Memory B cell (primary cell): Measurements from ENCODE around the gene TUBB3.
A peak's percentile ranks its signal among the peaks of the same experiment; 100 is the strongest.

Source experiments
- ATAC-seq: fragments of 150-1000 bp; cut with Tn5 transposase; 2 replicates; pipeline ENCODE4 v1.10.0; 2021; ENCODE audit warnings: low read depth, mild to moderate bottlenecking, moderate library complexity
- DNase-seq, 2 donors: peaks; one replicate each; pipeline ENCODE4 v3.0.0; 2022; ENCODE audit warnings: low spot score in 2 of 2
- H3K27ac Mint-ChIP-seq: one replicate; pipeline ENCODE4 v1.8.0; 2022; ENCODE audit warnings: mild to moderate bottlenecking, moderate library complexity, mixed read lengths
- H3K27me3 Mint-ChIP-seq: one replicate; pipeline ENCODE4 v1.8.0; 2022; ENCODE audit warnings: mixed read lengths
- H3K36me3 Mint-ChIP-seq: one replicate; pipeline ENCODE4 v1.8.0; 2022; ENCODE audit warnings: mild to moderate bottlenecking, mixed read lengths
- H3K4me1 Mint-ChIP-seq: one replicate; pipeline ENCODE4 v1.8.0; 2022; ENCODE audit warnings: mixed read lengths
- H3K4me3 Mint-ChIP-seq: one replicate; pipeline ENCODE4 v1.8.0; 2022; ENCODE audit warnings: mild to moderate bottlenecking, moderate library complexity, mixed read lengths
- H3K9me3 Mint-ChIP-seq: one replicate; pipeline ENCODE4 v1.8.0; 2022; ENCODE audit warnings: mixed read lengths

TUBB3 gene

GRCh38 chr16:89893642-89894548 lies 29.2 kb upstream of the TUBB3 start:
- H3K9me3 Mint-ChIP-seq: no peaks in the 10 kb centered on the region
- H3K27me3 Mint-ChIP-seq: no peaks in the 10 kb centered on the region
- H3K27ac Mint-ChIP-seq: no peak overlapping the region
- ATAC-seq (no peak), DNase-seq (no peak)
- no peak overlapping the region for H3K4me3 Mint-ChIP-seq
- H3K36me3 Mint-ChIP-seq: peaks cover 13% of the 10 kb centered on the region
- H3K4me1 Mint-ChIP-seq: no peaks in the 10 kb centered on the region

GRCh38 chr16:89895482-89896250 lies 27.5 kb upstream of the TUBB3 start:
- no peak for ATAC-seq
- no peaks in the 10 kb centered on the region for H3K27me3 Mint-ChIP-seq
- peaks cover 11% of the 10 kb centered on the region for H3K36me3 Mint-ChIP-seq
- no peaks in the 10 kb centered on the region for H3K4me1 Mint-ChIP-seq
- H3K9me3 Mint-ChIP-seq: no peaks in the 10 kb centered on the region
- H3K27ac Mint-ChIP-seq: no peak overlapping the region
- no peak for DNase-seq
- no peak overlapping the region for H3K4me3 Mint-ChIP-seq

GRCh38 chr16:89897204-89897603 lies 25.9 kb upstream of the TUBB3 start:
- ATAC-seq (no peak), DNase-seq (no peak)
- Mint-ChIP-seq H3K36me3 (peaks cover 6% of the 10 kb centered on the region), H3K27ac (no peak overlapping the region), H3K4me3 (no peak overlapping the region), H3K9me3 (no peaks in the 10 kb centered on the region), H3K27me3 (no peaks in the 10 kb centered on the region), H3K4me1 (no peaks in the 10 kb centered on the region)

GRCh38 chr16:89898201-89898967 lies 24.8 kb upstream of the TUBB3 start:
- peaks cover 6% of the 10 kb centered on the region for H3K36me3 Mint-ChIP-seq

GRCh38 chr16:89899879-89900481 lies 23.2 kb upstream of the TUBB3 start:
- H3K4me1 Mint-ChIP-seq: no peaks in the 10 kb centered on the region
- ATAC-seq (no peak), DNase-seq (no peak)
- H3K27ac Mint-ChIP-seq: no peak overlapping the region
- H3K27me3 Mint-ChIP-seq: no peaks in the 10 kb centered on the region
- no peak overlapping the region for H3K4me3 Mint-ChIP-seq
- peaks cover 6% of the 10 kb centered on the region for H3K36me3 Mint-ChIP-seq
- no peaks in the 10 kb centered on the region for H3K9me3 Mint-ChIP-seq

More at GRCh38 chr16:89898201-89898967, 24.8 kb upstream of the TUBB3 start:
- no peak overlapping the region for H3K4me3 Mint-ChIP-seq
- H3K4me1 Mint-ChIP-seq: no peaks in the 10 kb centered on the region
- H3K27me3 Mint-ChIP-seq: no peaks in the 10 kb centered on the region
- ATAC-seq: no peak
- H3K27ac Mint-ChIP-seq: peak overlapping the region; percentile 83
- DNase-seq: no peak
- no peaks in the 10 kb centered on the region for H3K9me3 Mint-ChIP-seq

GRCh38 chr16:89900885-89901284 lies 22.3 kb upstream of the TUBB3 start:
- DNase-seq (no peak), ATAC-seq (no peak)
- peaks cover 8% of the 10 kb centered on the region for H3K36me3 Mint-ChIP-seq
- H3K4me1 Mint-ChIP-seq: no peaks in the 10 kb centered on the region
- H3K4me3 Mint-ChIP-seq: no peak overlapping the region
- H3K27ac Mint-ChIP-seq: no peak overlapping the region
- no peaks in the 10 kb centered on the region for H3K27me3 Mint-ChIP-seq
- H3K9me3 Mint-ChIP-seq: no peaks in the 10 kb centered on the region

- Mint-ChIP-seq H3K9me3 (no peaks in the 10 kb centered on the region), H3K27ac (no peak overlapping the region), H3K27me3 (no peaks in the 10 kb centered on the region), H3K4me3 (no peak overlapping the region), H3K36me3 (peaks cover 9% of the 10 kb centered on the region), H3K4me1 (no peaks in the 10 kb centered on the region)
- ATAC-seq (no peak), DNase-seq (no peak)
Observed at GRCh38 chr16:89902980-89903379, 20.2 kb upstream of the TUBB3 start.

GRCh38 chr16:89903908-89904515 lies 19.1 kb upstream of the TUBB3 start:
- no peaks in the 10 kb centered on the region for H3K27me3 Mint-ChIP-seq
- H3K27ac Mint-ChIP-seq: no peak overlapping the region
- H3K36me3 Mint-ChIP-seq: peaks cover 8% of the 10 kb centered on the region
- peaks cover 3% of the 10 kb centered on the region for H3K4me1 Mint-ChIP-seq
- DNase-seq: no peak
- H3K4me3 Mint-ChIP-seq: no peak overlapping the region
- ATAC-seq: no peak
- H3K9me3 Mint-ChIP-seq: no peaks in the 10 kb centered on the region

GRCh38 chr16:89904606-89905510 lies 18.3 kb upstream of the TUBB3 start:
- DNase-seq (no peak), ATAC-seq (no peak)
- Mint-ChIP-seq H3K27me3 (no peaks in the 10 kb centered on the region), H3K9me3 (no peaks in the 10 kb centered on the region), H3K4me3 (no peak overlapping the region), H3K4me1 (peaks cover 3% of the 10 kb centered on the region), H3K27ac (no peak overlapping the region), H3K36me3 (peaks cover 9% of the 10 kb centered on the region)

GRCh38 chr16:89905511-89906139 lies 17.5 kb upstream of the TUBB3 start:
- Mint-ChIP-seq H3K27me3 (no peaks in the 10 kb centered on the region), H3K9me3 (no peaks in the 10 kb centered on the region), H3K4me3 (no peak overlapping the region), H3K4me1 (peaks cover 3% of the 10 kb centered on the region), H3K36me3 (peaks cover 10% of the 10 kb centered on the region), H3K27ac (no peak overlapping the region)
- ATAC-seq: no peak
- DNase-seq: no peak

GRCh38 chr16:89906140-89907025 lies 16.8 kb upstream of the TUBB3 start:
- no peak for ATAC-seq
- H3K36me3 Mint-ChIP-seq: peaks cover 13% of the 10 kb centered on the region

More at GRCh38 chr16:89906140-89907025, 16.8 kb upstream of the TUBB3 start:
- H3K4me1 Mint-ChIP-seq: peaks cover 3% of the 10 kb centered on the region
- no peak for DNase-seq
- no peaks in the 10 kb centered on the region for H3K9me3 Mint-ChIP-seq
- H3K27ac Mint-ChIP-seq: no peak overlapping the region
- no peaks in the 10 kb centered on the region for H3K27me3 Mint-ChIP-seq
- no peak overlapping the region for H3K4me3 Mint-ChIP-seq
